ENCODE data around the gene RFX5. TPM values are rescaled to one million over a fixed set of nuclear protein-coding genes. Genes with fewer than 3 reads are reported as not detected.

Gene RFX5
- total RNA-seq, 4 donors from 2014 or later: 17.7 to 61.0 (median 35.4) TPM

- TF ChIP-seq CTCF (IDR thresholded peaks at IDR 0.05) (no peak), POLR2A (IDR thresholded peaks at IDR 0.05) (peak; percentile 51), POLR2AphosphoS5 (IDR thresholded peaks at IDR 0.05) (peak; percentile 62 to 72 (median 62)), EP300 (IDR thresholded peaks at IDR 0.05; ENCODE audit: low read depth) (no peak)
- peak within 1 kb of the TSS; percentile 77 to 95 (median 90) for H3K4me3 ChIP-seq
- H3K27me3 ChIP-seq: no peaks in the 10 kb centered on the region
- no peaks in the 10 kb centered on the region for H3K9me3 ChIP-seq
- 0 to 1% methylated on average over 16 to 37 of the region's 40 CpGs for WGBS, 2 donors (ENCODE audit: low coverage in 1 of 2)
- in situ Hi-C loops (cut with MboI; ENCODE audit: low pct_ligation_motif_present in 1 of 4, low pct_unique_long_range_greater_than_20kb in 1 of 4, low sequenced_read_pairs in 3 of 4): no loop called here
- H3K27ac ChIP-seq: peak within 1 kb of the TSS; percentile 91 to 94 (median 93)
- H3K36me3 ChIP-seq: peaks cover 0 to 6% (median 0%) of the 10 kb centered on the region in 4 donors
- peak; percentile 94 for DNase-seq
- intact Hi-C loops (cut with DNase I; ENCODE audit: low total_unique reads): no loop called here
- peaks cover 6 to 29% (median 25%) of the 10 kb centered on the region in 4 donors for H3K4me1 ChIP-seq
These were observed 19.7 kb downstream of the RFX5 start, which contains the start of gene PI4KB for GRCh38 chr1:151327223-151327902. TSS of gene PI4KB (minus strand) at chr1:151327416. CDS start at chr1:151316481, 10,935 bp downstream.

GRCh38 chr1:151326619-151327222 is 20.3 kb downstream of the RFX5 start:
- H3K27me3 ChIP-seq: no peaks in the 10 kb centered on the region
- WGBS, 2 donors (ENCODE audit: low coverage in 1 of 2): 1% methylated on average over 9 to 12 of the region's 12 CpGs
- intact Hi-C loops (cut with DNase I; ENCODE audit: low total_unique reads) (no loop called here), in situ Hi-C loops (cut with MboI; ENCODE audit: low pct_ligation_motif_present in 1 of 4, low pct_unique_long_range_greater_than_20kb in 1 of 4, low sequenced_read_pairs in 3 of 4) (no loop called here)
- H3K27ac ChIP-seq: peak overlapping the region; percentile 91 to 94 (median 93)
- H3K36me3 ChIP-seq: peaks cover 0 to 8% (median 3%) of the 10 kb centered on the region in 4 donors
- TF ChIP-seq EP300 (IDR thresholded peaks at IDR 0.05; ENCODE audit: low read depth) (no peak), POLR2A (IDR thresholded peaks at IDR 0.05) (no peak), POLR2AphosphoS5 (IDR thresholded peaks at IDR 0.05) (no peak), CTCF (IDR thresholded peaks at IDR 0.05) (no peak)
- DNase-seq: peak; percentile 57
- peaks cover 6 to 29% (median 25%) of the 10 kb centered on the region in 4 donors for H3K4me1 ChIP-seq
- peak overlapping the region; percentile 77 to 95 (median 90) for H3K4me3 ChIP-seq
- no peaks in the 10 kb centered on the region for H3K9me3 ChIP-seq

GRCh38 chr1:151325646-151326429 is 21.2 kb downstream of the RFX5 start:
- DNase-seq: no peak
- peak overlapping the region; percentile 91 to 94 (median 93) for H3K27ac ChIP-seq
- 43 to 64% methylated on average over 4 to 5 of the region's 5 CpGs for WGBS, 2 donors (ENCODE audit: low coverage in 1 of 2)
- TF ChIP-seq CTCF (IDR thresholded peaks at IDR 0.05): no peak
- no peak for TF ChIP-seq EP300 (IDR thresholded peaks at IDR 0.05; ENCODE audit: low read depth)
- no peak for TF ChIP-seq POLR2A (IDR thresholded peaks at IDR 0.05)
- TF ChIP-seq POLR2AphosphoS5 (IDR thresholded peaks at IDR 0.05): no peak
- peaks cover 0 to 9% (median 4%) of the 10 kb centered on the region in 4 donors for H3K36me3 ChIP-seq
- in situ Hi-C loops (cut with MboI; ENCODE audit: low pct_ligation_motif_present in 1 of 4, low pct_unique_long_range_greater_than_20kb in 1 of 4, low sequenced_read_pairs in 3 of 4): no loop called here
- H3K4me1 ChIP-seq: peaks cover 6 to 29% (median 25%) of the 10 kb centered on the region in 4 donors
- no peaks in the 10 kb centered on the region for H3K27me3 ChIP-seq
- intact Hi-C loops (cut with DNase I; ENCODE audit: low total_unique reads): no loop called here
- peak overlapping the region in 3 of 4 donors; percentile 77 to 95 (median 90) for H3K4me3 ChIP-seq
- H3K9me3 ChIP-seq: no peaks in the 10 kb centered on the region

GRCh38 chr1:151325231-151325630 is 21.8 kb downstream of the RFX5 start:
- intact Hi-C loops (cut with DNase I; ENCODE audit: low total_unique reads) (no loop called here), in situ Hi-C loops (cut with MboI; ENCODE audit: low pct_ligation_motif_present in 1 of 4, low pct_unique_long_range_greater_than_20kb in 1 of 4, low sequenced_read_pairs in 3 of 4) (no loop called here)
- TF ChIP-seq CTCF (IDR thresholded peaks at IDR 0.05): no peak
- TF ChIP-seq POLR2A (IDR thresholded peaks at IDR 0.05): no peak
- no peak for TF ChIP-seq POLR2AphosphoS5 (IDR thresholded peaks at IDR 0.05)
- no peak for TF ChIP-seq EP300 (IDR thresholded peaks at IDR 0.05; ENCODE audit: low read depth)
- H3K27ac ChIP-seq: no peak overlapping the region
- no peak overlapping the region for H3K4me3 ChIP-seq
- peaks cover 0 to 10% (median 4%) of the 10 kb centered on the region in 4 donors for H3K36me3 ChIP-seq
- 81 to 84% methylated on average over 5 to 7 of the region's 7 CpGs for WGBS, 2 donors (ENCODE audit: low coverage in 1 of 2)
- no peaks in the 10 kb centered on the region for H3K27me3 ChIP-seq
- DNase-seq: no peak
- H3K9me3 ChIP-seq: no peaks in the 10 kb centered on the region
- H3K4me1 ChIP-seq: peaks cover 6 to 32% (median 25%) of the 10 kb centered on the region in 4 donors
